Astrocyte (in vitro differentiated cells and primary cell): Measurements from ENCODE around the gene FER1L5. TPM values are rescaled to one million over a fixed set of nuclear protein-coding genes. Genes with fewer than 3 reads are reported as not detected.

Experiments used
- DNase-seq: peaks from one replicate; pipeline ENCODE4 v3.0.0-alpha.2; 2010; ENCODE audit warnings: low read depth
- FAIRE-seq: peaks from 2 replicates; lab custom pipeline; 2011; peaks lifted over from hg19 to GRCh38; lab: Jason Lieb, UNC
- H2AFZ ChIP-seq: 2 replicates; pipeline ENCODE4 v1.6.0; 2012; ENCODE audit warnings: low read depth, low read length, inconsistent platforms
- H3K27ac ChIP-seq: 2 replicates; pipeline ENCODE4 v1.5.1; 2011; ENCODE audit warnings: low read depth, low read length, inconsistent platforms
- H3K27me3 ChIP-seq: 2 replicates; pipeline ENCODE4 v1.6.0; 2011; ENCODE audit warnings: low read length, inconsistent platforms; ENCODE audit not compliant: insufficient read depth
- H3K36me3 ChIP-seq: 2 replicates; pipeline ENCODE4 v1.5.1; 2011; ENCODE audit warnings: low read length, inconsistent platforms; ENCODE audit not compliant: insufficient read depth
- H3K4me1 ChIP-seq: 2 replicates; pipeline ENCODE4 v1.5.1; 2011; ENCODE audit warnings: low read length, inconsistent platforms; ENCODE audit not compliant: insufficient read depth
- H3K4me2 ChIP-seq: 2 replicates; pipeline ENCODE4 v1.6.0; 2012; ENCODE audit warnings: low read length, inconsistent platforms
- H3K4me3 ChIP-seq: 2 replicates; pipeline ENCODE4 v1.5.1; 2011; ENCODE audit warnings: low read depth, mild to moderate bottlenecking, low read length, inconsistent platforms; ENCODE audit not compliant: insufficient read depth
- H3K79me2 ChIP-seq: 2 replicates; pipeline ENCODE4 v1.6.0; 2012; ENCODE audit warnings: mild to moderate bottlenecking, low read length, inconsistent platforms; ENCODE audit not compliant: insufficient read depth
- H3K9ac ChIP-seq: 2 replicates; pipeline ENCODE4 v1.6.0; 2012; ENCODE audit warnings: mild to moderate bottlenecking, low read length, inconsistent platforms
- H3K9me3 ChIP-seq: 2 replicates; pipeline ENCODE4 v1.5.1; 2012; ENCODE audit warnings: low read depth, mild to moderate bottlenecking, low read length, inconsistent platforms; ENCODE audit not compliant: insufficient read depth
- H4K20me1 ChIP-seq: 2 replicates; pipeline ENCODE4 v1.6.0; 2012; ENCODE audit warnings: low read length, inconsistent platforms; ENCODE audit not compliant: insufficient read depth
- H3K27ac Mint-ChIP-seq: one replicate; pipeline ENCODE4 v1.8.0; 2021; ENCODE audit warnings: mild to moderate bottlenecking, mixed read lengths; ENCODE audit not compliant: unreplicated experiment
- H3K27me3 Mint-ChIP-seq: one replicate; pipeline ENCODE4 v1.8.0; 2021; ENCODE audit warnings: low read depth, mixed read lengths; ENCODE audit not compliant: unreplicated experiment
- H3K36me3 Mint-ChIP-seq: one replicate; pipeline ENCODE4 v1.8.0; 2021; ENCODE audit warnings: low read depth, mixed read lengths; ENCODE audit not compliant: unreplicated experiment
- H3K4me1 Mint-ChIP-seq: one replicate; pipeline ENCODE4 v1.8.0; 2021; ENCODE audit warnings: low read depth, mixed read lengths; ENCODE audit not compliant: unreplicated experiment
- H3K4me3 Mint-ChIP-seq: one replicate; pipeline ENCODE4 v1.8.0; 2021; ENCODE audit warnings: mild to moderate bottlenecking, moderate library complexity, mixed read lengths; ENCODE audit not compliant: unreplicated experiment
- H3K9me3 Mint-ChIP-seq: one replicate; pipeline ENCODE4 v1.8.0; 2021; ENCODE audit warnings: mild to moderate bottlenecking, mixed read lengths; ENCODE audit not compliant: unreplicated experiment
- CTCF ChIP-seq: IDR thresholded peaks from 2 replicates; pipeline ENCODE4 v1.5.1; 2011; ENCODE audit warnings: low read depth, mild to moderate bottlenecking, inconsistent platforms, low read length, moderate library complexity; ENCODE audit not compliant: insufficient read depth
- EZH2 ChIP-seq: IDR thresholded peaks from 2 replicates; pipeline ENCODE4 v1.6.1; 2012; ENCODE audit warnings: mild to moderate bottlenecking, low read length, inconsistent platforms; ENCODE audit not compliant: insufficient read depth
- total RNA-seq: library from RNA; stranded (reverse); gene quantifications from 2 replicates; pipeline ENCODE4 v1.2.1, GENCODE V29; 2021

The FER1L5 gene
- total RNA-seq, 1 donor from 2014 or later: 0.16 TPM

DNA sequence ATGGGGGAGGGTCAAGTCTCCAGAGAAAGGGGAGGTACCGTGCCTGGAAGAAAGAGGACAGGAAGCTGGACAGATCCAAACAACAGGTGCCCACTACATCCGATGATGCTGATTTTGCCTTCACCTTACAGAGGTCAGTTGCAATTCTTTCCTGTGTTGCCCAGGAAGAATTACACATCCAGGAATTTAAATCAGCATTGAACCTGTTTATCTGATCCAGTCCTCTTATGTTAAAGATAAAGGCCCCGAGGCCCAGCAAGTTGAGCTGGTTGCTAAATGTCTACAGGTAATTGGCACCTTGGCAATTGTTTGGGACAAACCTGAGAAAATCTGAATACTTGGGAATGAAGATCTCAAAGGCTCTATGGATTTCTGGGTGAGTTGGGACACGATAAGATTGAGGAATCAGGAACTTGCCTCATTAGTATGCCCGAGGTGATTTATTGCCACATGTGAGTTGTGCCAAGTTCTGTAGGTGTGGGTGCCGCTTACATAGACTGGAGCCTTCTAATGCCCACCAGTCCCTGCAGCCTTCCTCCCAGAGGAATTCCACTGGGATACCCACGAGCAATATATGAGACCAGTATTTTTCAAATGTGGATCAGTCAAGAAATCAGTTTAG lies 111.2 kb downstream of the FER1L5 start:
- Histone ChIP-seq H3K36me3 (no peaks in the 10 kb centered on the region), H3K27me3 (peaks cover 2% of the 10 kb centered on the region), H3K4me2 (no peak overlapping the region), H3K4me1 (no peaks in the 10 kb centered on the region), H2AFZ (no peak overlapping the region), H3K9ac (no peak overlapping the region), H3K79me2 (no peaks in the 10 kb centered on the region), H3K4me3 (no peak overlapping the region), H3K27ac (no peak overlapping the region), H4K20me1 (no peaks in the 10 kb centered on the region), H3K9me3 (no peaks in the 10 kb centered on the region)
- H3K9me3 Mint-ChIP-seq: peaks cover 2% of the 10 kb centered on the region
- H3K27ac Mint-ChIP-seq: no peak overlapping the region
- no peaks in the 10 kb centered on the region for H3K36me3 Mint-ChIP-seq
- no peak for TF ChIP-seq EZH2
- TF ChIP-seq CTCF: no peak
- no peaks in the 10 kb centered on the region for H3K4me1 Mint-ChIP-seq
- peaks cover 9% of the 10 kb centered on the region for H3K27me3 Mint-ChIP-seq
- H3K4me3 Mint-ChIP-seq: no peak overlapping the region
- FAIRE-seq (no peak), DNase-seq (no peak)

- DNase-seq (no peak), FAIRE-seq (no peak)
- no peaks in the 10 kb centered on the region for H3K36me3 Mint-ChIP-seq
- no peak overlapping the region for H3K27ac Mint-ChIP-seq
- peaks cover 9% of the 10 kb centered on the region for H3K27me3 Mint-ChIP-seq
- no peaks in the 10 kb centered on the region for H3K36me3 ChIP-seq
- H2AFZ ChIP-seq: no peak overlapping the region
- H3K9me3 Mint-ChIP-seq: peaks cover 2% of the 10 kb centered on the region
- peaks cover 2% of the 10 kb centered on the region for H3K27me3 ChIP-seq
- no peaks in the 10 kb centered on the region for H3K79me2 ChIP-seq
- H3K9me3 ChIP-seq: no peaks in the 10 kb centered on the region
- no peak for TF ChIP-seq EZH2
- TF ChIP-seq CTCF: no peak
- no peak overlapping the region for H3K4me3 ChIP-seq
- H3K4me3 Mint-ChIP-seq: no peak overlapping the region
- no peak overlapping the region for H3K4me2 ChIP-seq
- H3K9ac ChIP-seq: no peak overlapping the region
- H3K4me1 Mint-ChIP-seq: no peaks in the 10 kb centered on the region
- H4K20me1 ChIP-seq: no peaks in the 10 kb centered on the region
- no peaks in the 10 kb centered on the region for H3K4me1 ChIP-seq
- no peak overlapping the region for H3K27ac ChIP-seq
Measured at GRCh38 chr2:96754317-96754716, 111.8 kb downstream of the FER1L5 start.

Other genes starting within 250 kb of the FER1L5 start
- gene NEURL3, start 137.4 kb upstream of the FER1L5 start, total RNA-seq: 0.34 and 0.38 TPM in 2 replicates
- 11.3 and 11.8 TPM in 2 replicates for gene ARID5A, start 106.0 kb upstream of the FER1L5 start, total RNA-seq
- gene KANSL3, start 4.5 kb upstream of the FER1L5 start, total RNA-seq: 23.9 and 26.7 TPM in 2 replicates
- 19.8 and 19.9 TPM in 2 replicates for gene LMAN2L, start 97.3 kb downstream of the FER1L5 start, total RNA-seq
- gene CNNM4, start 118.1 kb downstream of the FER1L5 start, total RNA-seq: 5.8 and 6.8 TPM in 2 replicates
- gene CNNM3, start 173.5 kb downstream of the FER1L5 start, total RNA-seq: 5.6 and 6.5 TPM in 2 replicates
- gene ANKRD23, start 201.3 kb downstream of the FER1L5 start, total RNA-seq: 2.5 and 3.3 TPM in 2 replicates
- gene ANKRD39, start 215.3 kb downstream of the FER1L5 start, total RNA-seq: 11.9 and 13.7 TPM in 2 replicates
- 30.7 and 32.8 TPM in 2 replicates for gene SEMA4C, start 227.3 kb downstream of the FER1L5 start, total RNA-seq